ENCODE data around the gene CFD. TPM values are rescaled to one million over a fixed set of nuclear protein-coding genes. Genes with fewer than 3 reads are reported as not detected.

CFD gene
- total RNA-seq (ENCODE audit: unreplicated experiment), result not detected
- long read RNA-seq, result 0 reads

- Mint-ChIP-seq H3K4me1 (ENCODE audit: low read depth, unreplicated experiment) (no peaks in the 10 kb centered on the region), H3K9me3 (ENCODE audit: unreplicated experiment) (peaks cover 7% of the 10 kb centered on the region), H3K27ac (ENCODE audit: unreplicated experiment) (no peak within 1 kb of the TSS), H3K36me3 (ENCODE audit: unreplicated experiment) (no peaks in the 10 kb centered on the region), H3K27me3 (ENCODE audit: unreplicated experiment) (peaks cover 9% of the 10 kb centered on the region), H3K4me3 (ENCODE audit: unreplicated experiment) (peak within 1 kb of the TSS; percentile 38)
- no peak for DNase-seq
- TF ChIP-seq CTCF (IDR thresholded peaks at IDR 0.05; ENCODE audit: partially characterized antibody, unreplicated experiment), result no peak
These were observed at the start of gene CFD for GRCh38 chr19:858868-859843. CFD (plus strand) TSS chr19:859664; CDS start chr19:859690, 26 bp downstream.

- no peak for DNase-seq
- no peak for TF ChIP-seq CTCF (IDR thresholded peaks at IDR 0.05; ENCODE audit: partially characterized antibody, unreplicated experiment)
- Mint-ChIP-seq H3K36me3 (ENCODE audit: unreplicated experiment) (peaks cover 7% of the 10 kb centered on the region), H3K4me1 (ENCODE audit: low read depth, unreplicated experiment) (peaks cover 5% of the 10 kb centered on the region), H3K4me3 (ENCODE audit: unreplicated experiment) (no peak overlapping the region), H3K27me3 (ENCODE audit: unreplicated experiment) (peaks cover 32% of the 10 kb centered on the region), H3K9me3 (ENCODE audit: unreplicated experiment) (peaks cover 27% of the 10 kb centered on the region), H3K27ac (ENCODE audit: unreplicated experiment) (no peak overlapping the region)
These were observed 49.2 kb upstream of the CFD start for GRCh38 chr19:810077-810855.

GRCh38 chr19:810883-811489 lies 48.5 kb upstream of the CFD start:
- Mint-ChIP-seq H3K4me1 (ENCODE audit: low read depth, unreplicated experiment) (peaks cover 5% of the 10 kb centered on the region), H3K27me3 (ENCODE audit: unreplicated experiment) (peaks cover 32% of the 10 kb centered on the region), H3K27ac (ENCODE audit: unreplicated experiment) (no peak overlapping the region), H3K9me3 (ENCODE audit: unreplicated experiment) (peaks cover 31% of the 10 kb centered on the region), H3K36me3 (ENCODE audit: unreplicated experiment) (peaks cover 11% of the 10 kb centered on the region), H3K4me3 (ENCODE audit: unreplicated experiment) (no peak overlapping the region)
- DNase-seq, result no peak
- no peak for TF ChIP-seq CTCF (IDR thresholded peaks at IDR 0.05; ENCODE audit: partially characterized antibody, unreplicated experiment)

GRCh38 chr19:811506-812048 lies 47.9 kb upstream of the CFD start:
- Mint-ChIP-seq H3K9me3 (ENCODE audit: unreplicated experiment) (peaks cover 35% of the 10 kb centered on the region), H3K27me3 (ENCODE audit: unreplicated experiment) (peaks cover 34% of the 10 kb centered on the region), H3K36me3 (ENCODE audit: unreplicated experiment) (peaks cover 14% of the 10 kb centered on the region), H3K4me1 (ENCODE audit: low read depth, unreplicated experiment) (peaks cover 5% of the 10 kb centered on the region), H3K4me3 (ENCODE audit: unreplicated experiment) (no peak overlapping the region), H3K27ac (ENCODE audit: unreplicated experiment) (no peak overlapping the region)
- TF ChIP-seq CTCF (IDR thresholded peaks at IDR 0.05; ENCODE audit: partially characterized antibody, unreplicated experiment), result no peak
- no peak for DNase-seq

Measured in glutamatergic neuron (in vitro differentiated cells).